Measurements from ENCODE around the gene ARHGAP25. TPM values are rescaled to one million over a fixed set of nuclear protein-coding genes. Genes with fewer than 3 reads are reported as not detected.
A peak's percentile ranks its signal among the peaks of the same experiment; 100 is the strongest.

ARHGAP25 gene
- total and polyA plus RNA-seq, 8 donors: 6.1 to 43.5 (median 9.3) TPM

DNA sequence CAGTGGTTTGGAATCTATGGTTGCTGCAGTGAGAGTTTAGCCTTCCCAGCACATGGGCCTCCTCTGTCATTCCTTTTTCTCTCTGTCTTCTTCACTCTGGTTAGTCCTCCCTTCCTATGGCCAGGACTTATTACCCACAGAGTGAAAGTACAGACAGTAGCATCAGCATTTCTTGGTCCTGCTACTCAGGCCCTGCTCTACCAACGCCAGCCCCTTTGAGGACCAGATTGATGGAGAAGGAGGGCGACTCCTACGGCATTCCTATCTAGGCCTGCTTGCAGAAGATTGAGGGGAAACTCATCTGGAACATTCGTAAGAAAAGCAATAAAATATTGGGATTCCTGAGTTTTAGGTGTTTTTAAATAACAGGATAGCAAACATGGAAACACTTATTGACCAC lies 93.1 kb downstream of the ARHGAP25 start:
- TF ChIP-seq, protein P1, sequence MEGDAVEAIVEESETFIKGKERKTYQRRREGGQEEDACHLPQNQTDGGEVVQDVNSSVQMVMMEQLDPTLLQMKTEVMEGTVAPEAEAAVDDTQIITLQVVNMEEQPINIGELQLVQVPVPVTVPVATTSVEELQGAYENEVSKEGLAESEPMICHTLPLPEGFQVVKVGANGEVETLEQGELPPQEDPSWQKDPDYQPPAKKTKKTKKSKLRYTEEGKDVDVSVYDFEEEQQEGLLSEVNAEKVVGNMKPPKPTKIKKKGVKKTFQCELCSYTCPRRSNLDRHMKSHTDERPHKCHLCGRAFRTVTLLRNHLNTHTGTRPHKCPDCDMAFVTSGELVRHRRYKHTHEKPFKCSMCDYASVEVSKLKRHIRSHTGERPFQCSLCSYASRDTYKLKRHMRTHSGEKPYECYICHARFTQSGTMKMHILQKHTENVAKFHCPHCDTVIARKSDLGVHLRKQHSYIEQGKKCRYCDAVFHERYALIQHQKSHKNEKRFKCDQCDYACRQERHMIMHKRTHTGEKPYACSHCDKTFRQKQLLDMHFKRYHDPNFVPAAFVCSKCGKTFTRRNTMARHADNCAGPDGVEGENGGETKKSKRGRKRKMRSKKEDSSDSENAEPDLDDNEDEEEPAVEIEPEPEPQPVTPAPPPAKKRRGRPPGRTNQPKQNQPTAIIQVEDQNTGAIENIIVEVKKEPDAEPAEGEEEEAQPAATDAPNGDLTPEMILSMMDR (IDR thresholded peaks at IDR 0.05): no peak
- intact Hi-C loops (cut with DNase I): no loop called here
- Histone ChIP-seq H3K4me1 (peaks cover 18 to 67% of the 10 kb centered on the region in 2 donors), H3K9me3 (no peaks in the 10 kb centered on the region), H3K4me3 (no peak overlapping the region), H3K36me3 (peaks cover 0 to 44% of the 10 kb centered on the region in 2 donors), H3K27me3 (no peaks in the 10 kb centered on the region), H3K27ac (peak overlapping the region in 1 of 2 donors; percentile 90)
- DNase-seq (no peak), ATAC-seq (no peak)

DNA sequence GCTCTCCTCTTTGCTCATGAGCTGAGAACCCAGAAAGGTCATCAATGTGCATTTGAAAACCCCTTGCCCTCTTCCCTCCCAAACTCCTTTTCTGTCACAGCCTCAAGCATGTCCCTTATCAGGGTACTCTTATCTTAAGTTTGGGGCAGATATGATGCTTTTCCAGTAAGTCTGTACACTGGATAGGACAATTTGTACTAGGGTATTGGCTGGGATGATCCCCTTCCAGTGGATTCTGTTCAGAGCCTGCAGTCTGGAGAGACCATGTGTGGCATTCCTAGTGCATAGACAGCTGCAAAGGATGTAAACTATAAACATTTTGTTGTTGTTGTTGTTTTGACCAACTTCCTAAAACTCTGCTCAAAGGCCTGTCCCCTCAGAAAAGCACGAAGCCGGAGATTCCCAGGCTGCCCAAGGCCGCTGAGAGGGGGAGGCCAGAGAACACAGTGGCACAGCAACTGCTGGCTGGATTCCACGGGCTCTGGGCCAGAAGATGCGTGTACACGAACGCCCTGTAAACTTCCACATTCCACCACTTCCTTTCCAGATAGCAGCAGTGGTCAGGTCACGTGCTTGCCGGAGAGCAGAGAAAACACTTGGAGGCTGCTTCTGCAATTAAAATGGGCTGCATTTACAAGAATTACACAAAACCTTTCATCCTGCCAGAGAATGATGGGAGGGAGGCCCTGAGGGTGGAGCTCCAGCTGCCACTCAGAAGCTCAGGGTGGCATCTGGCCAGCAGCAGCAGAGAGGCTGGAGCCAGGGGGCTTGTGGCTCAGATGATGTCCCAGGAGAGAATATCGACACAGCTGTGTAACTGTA lies 94.5 kb downstream of the ARHGAP25 start:
- ATAC-seq: peak; percentile 81
- H3K27me3 ChIP-seq: no peaks in the 10 kb centered on the region
- DNase-seq: peak; percentile 95 to 96 (median 95)
- H3K9me3 ChIP-seq: no peaks in the 10 kb centered on the region
- peak overlapping the region; percentile 47 to 90 for H3K27ac ChIP-seq
- intact Hi-C loops (cut with DNase I): no loop called here
- peaks cover 18 to 80% of the 10 kb centered on the region in 2 donors for H3K4me1 ChIP-seq
- H3K4me3 ChIP-seq: no peak overlapping the region
- TF ChIP-seq, protein P1 (IDR thresholded peaks at IDR 0.05): no peak
- H3K36me3 ChIP-seq: peaks cover 0 to 29% of the 10 kb centered on the region in 2 donors

DNA sequence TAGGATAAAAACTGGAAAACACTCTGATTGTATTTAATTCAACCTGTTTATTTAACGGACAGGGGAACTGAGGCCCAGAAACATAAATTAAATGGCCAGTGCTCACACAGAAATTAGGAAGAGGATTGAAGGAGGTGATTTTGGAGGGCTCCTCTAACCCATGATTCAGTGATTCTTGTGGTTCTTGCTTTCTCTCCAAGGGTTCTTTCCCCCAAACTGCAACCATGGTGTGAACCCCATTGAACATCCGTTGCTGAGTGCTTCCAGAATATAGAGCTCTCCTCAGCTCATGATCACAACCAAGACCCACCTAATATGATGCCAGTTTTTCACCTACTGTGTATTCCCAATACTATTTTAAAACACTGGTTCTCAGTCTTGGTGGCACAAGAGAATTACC lies 95.1 kb downstream of the ARHGAP25 start:
- H3K27me3 ChIP-seq: no peaks in the 10 kb centered on the region
- intact Hi-C loops (cut with DNase I): loop anchor here in 1 of 2 donors (10.0 kb wide), 1 partner anchor 75 kb away; no protein-coding TSS in a partner anchor
- peaks cover 18 to 86% of the 10 kb centered on the region in 2 donors for H3K4me1 ChIP-seq
- H3K27ac ChIP-seq: peak overlapping the region; percentile 47 to 90
- no peak for ATAC-seq
- peaks cover 0 to 23% of the 10 kb centered on the region in 2 donors for H3K36me3 ChIP-seq
- H3K4me3 ChIP-seq: no peak overlapping the region
- H3K9me3 ChIP-seq: no peaks in the 10 kb centered on the region
- TF ChIP-seq, protein P1 (IDR thresholded peaks at IDR 0.05): no peak
- DNase-seq: no peak

DNA sequence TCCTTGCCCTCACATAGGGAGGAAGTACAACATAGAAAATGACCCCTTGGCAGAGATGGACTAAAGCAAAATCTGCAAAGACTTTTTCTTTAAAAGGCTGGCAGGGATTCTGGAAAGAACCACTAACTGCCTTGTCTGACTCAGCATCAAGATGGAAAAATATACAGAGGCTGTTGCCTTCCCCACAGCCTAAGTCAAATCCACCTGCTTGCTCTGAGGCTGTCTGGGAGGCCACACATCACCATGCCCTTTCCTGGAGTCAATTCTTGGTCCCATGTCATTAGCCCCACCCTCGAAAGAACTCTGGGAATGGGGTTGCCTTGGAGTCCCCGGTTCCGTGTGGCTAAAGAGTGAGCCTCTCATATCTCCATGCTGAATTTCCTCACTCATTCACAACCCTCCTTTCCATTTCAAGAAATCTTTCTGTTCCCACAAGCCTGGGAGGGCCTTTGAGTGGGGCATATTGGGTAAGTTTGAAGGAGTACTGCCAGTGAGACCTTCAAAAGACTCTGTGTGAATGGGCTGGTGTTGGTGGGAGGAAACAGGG lies 97.1 kb downstream of the ARHGAP25 start:
- Histone ChIP-seq H3K9me3 (no peaks in the 10 kb centered on the region), H3K4me3 (no peak overlapping the region), H3K27me3 (no peaks in the 10 kb centered on the region), H3K4me1 (peaks cover 18 to 96% of the 10 kb centered on the region in 2 donors), H3K27ac (peak overlapping the region; percentile 72 to 90), H3K36me3 (peaks cover 0 to 4% of the 10 kb centered on the region in 2 donors)
- ATAC-seq: peak; percentile 12
- intact Hi-C loops (cut with DNase I): loop anchor here in 1 of 2 donors (10.0 kb wide), 1 partner anchor 77 kb away; no protein-coding TSS in a partner anchor
- DNase-seq: no peak
- TF ChIP-seq, protein P1 (IDR thresholded peaks at IDR 0.05): no peak
